Uterus (tissue), 4 donors: ENCODE measurements around the gene CACNA1C. TPM values are rescaled to one million over a fixed set of nuclear protein-coding genes. Genes with fewer than 3 reads are reported as not detected.

ENCODE experiments used
- DNase-seq, 2 donors: peaks; one replicate each; pipeline ENCODE4 v3.0.0-alpha.2; 2019 to 2020
- H3K27ac ChIP-seq, 2 donors: fragments of 200-600 bp; sonication (generic); 1 replicate in 1 of 2; 2 replicates in 1 of 2; pipeline ENCODE4 v1.5.1; 2016 to 2018
- H3K27me3 ChIP-seq, 2 donors: fragments of 200-600 bp; sonication (generic); one replicate each; pipeline ENCODE4 v1.5.1; 2018 to 2019; ENCODE audit warnings: control low read depth in 1 of 2
- H3K36me3 ChIP-seq, 2 donors: fragments of 200-600 bp; sonication (generic); one replicate each; pipeline ENCODE4 v1.5.1; 2019; ENCODE audit warnings: control low read depth in 1 of 2
- H3K4me1 ChIP-seq, 2 donors: fragments of 200-600 bp; sonication (generic); one replicate each; pipeline ENCODE4 v1.5.1; 2018 to 2019; ENCODE audit warnings: control low read depth in 1 of 2
- H3K4me3 ChIP-seq, 2 donors: fragments of 200-600 bp; sonication (generic); 1 replicate in 1 of 2; 2 replicates in 1 of 2; pipeline ENCODE4 v1.5.1; 2018 to 2019; ENCODE audit warnings: mild to moderate bottlenecking in 1 of 2
- H3K9me3 ChIP-seq, 2 donors: fragments of 200-600 bp; sonication (generic); one replicate each; pipeline ENCODE4 v1.5.1; 2019; ENCODE audit warnings: control low read depth in 1 of 2
- POLR2A ChIP-seq, 2 donors: fragments of 450-650 bp; IDR thresholded peaks; one replicate each; pipeline ENCODE4 v1.6.1; 2016; ENCODE audit warnings: antibody characterized with exemption in 2 of 2, mild to moderate bottlenecking in 1 of 2, moderate library complexity in 1 of 2
- intact Hi-C: fragments of 100-400 bp; cut with DNase I; formaldehyde crosslinking; loops from one replicate; pipeline ENCODE4 v1.15.1; 2023; ENCODE audit warnings: low total_unique reads
- total RNA-seq, 4 donors: library from RNA; depleted of rRNA in 3 of 4; stranded (reverse); fragments of >200 nt in 3 of 4; gene quantifications; one replicate each; pipeline versions ENCODE4 v1.1.0 to v1.2.4, GENCODE V29; 2014 to 2023
- TF ChIP-seq, protein P1 (sequence below), 4 experiments: fragments of 200-600 bp in 2 of 4; fragments of 450-650 bp in 2 of 4; sonication (generic) in 2 of 4; IDR thresholded peaks; one replicate each; pipeline ENCODE4 v1.5.1; 2016 to 2019; ENCODE audit warnings: antibody characterized with exemption in 4 of 4, mild to moderate bottlenecking in 2 of 4, moderate library complexity in 1 of 4
- donor health status: DM: yes; HTN: yes; CAD: no.

The CACNA1C gene
- total RNA-seq, 4 donors from 2014 or later, result 15.9 to 121 (median 32.1) TPM

DNA sequence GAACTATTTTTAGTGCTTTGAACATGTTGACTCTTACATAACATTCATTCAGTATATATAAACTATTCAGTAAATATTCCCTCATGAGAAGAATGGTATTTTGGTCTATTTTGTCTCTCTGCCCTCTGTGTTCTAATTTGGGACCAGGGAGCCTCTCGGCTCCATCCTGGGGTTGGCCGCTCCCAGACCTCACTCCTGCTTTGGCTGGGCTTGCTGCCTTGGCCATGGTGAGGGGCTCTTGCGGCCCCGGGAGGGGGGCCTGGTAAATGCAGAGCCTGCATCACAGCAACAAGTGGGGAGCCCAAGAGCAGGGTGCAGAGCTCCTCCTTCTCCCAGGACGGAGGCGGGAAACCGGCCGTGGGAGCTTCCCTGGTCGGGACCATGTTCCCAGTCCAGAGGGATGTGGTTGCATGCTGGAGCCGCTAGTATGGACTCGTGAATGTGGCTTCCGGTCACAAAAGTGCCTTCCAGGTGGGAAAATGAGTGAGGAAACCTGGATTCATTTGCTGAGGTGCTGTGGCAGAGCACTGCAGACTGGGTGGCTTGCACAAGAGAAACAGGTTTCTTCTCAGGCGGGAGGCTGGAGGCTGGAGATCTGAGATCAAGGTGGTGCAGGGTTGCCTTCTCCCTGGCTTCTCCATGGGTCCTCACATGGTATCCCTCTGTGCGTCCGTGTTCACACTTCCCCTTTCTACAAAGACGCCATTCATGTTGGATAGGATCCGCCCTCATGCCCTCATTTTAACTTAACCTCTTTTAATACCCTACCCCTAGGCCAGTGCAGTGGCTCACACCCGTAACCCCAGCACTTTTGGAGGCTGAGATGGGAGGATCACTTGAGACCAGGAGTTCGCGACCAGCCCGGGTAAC is 250.2 kb downstream of the CACNA1C start:
- TF ChIP-seq, protein P1, sequence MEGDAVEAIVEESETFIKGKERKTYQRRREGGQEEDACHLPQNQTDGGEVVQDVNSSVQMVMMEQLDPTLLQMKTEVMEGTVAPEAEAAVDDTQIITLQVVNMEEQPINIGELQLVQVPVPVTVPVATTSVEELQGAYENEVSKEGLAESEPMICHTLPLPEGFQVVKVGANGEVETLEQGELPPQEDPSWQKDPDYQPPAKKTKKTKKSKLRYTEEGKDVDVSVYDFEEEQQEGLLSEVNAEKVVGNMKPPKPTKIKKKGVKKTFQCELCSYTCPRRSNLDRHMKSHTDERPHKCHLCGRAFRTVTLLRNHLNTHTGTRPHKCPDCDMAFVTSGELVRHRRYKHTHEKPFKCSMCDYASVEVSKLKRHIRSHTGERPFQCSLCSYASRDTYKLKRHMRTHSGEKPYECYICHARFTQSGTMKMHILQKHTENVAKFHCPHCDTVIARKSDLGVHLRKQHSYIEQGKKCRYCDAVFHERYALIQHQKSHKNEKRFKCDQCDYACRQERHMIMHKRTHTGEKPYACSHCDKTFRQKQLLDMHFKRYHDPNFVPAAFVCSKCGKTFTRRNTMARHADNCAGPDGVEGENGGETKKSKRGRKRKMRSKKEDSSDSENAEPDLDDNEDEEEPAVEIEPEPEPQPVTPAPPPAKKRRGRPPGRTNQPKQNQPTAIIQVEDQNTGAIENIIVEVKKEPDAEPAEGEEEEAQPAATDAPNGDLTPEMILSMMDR (IDR thresholded peaks at IDR 0.05), result no peak
- TF ChIP-seq POLR2A (IDR thresholded peaks at IDR 0.05), result no peak
- intact Hi-C loops, result no loop called here
- Histone ChIP-seq H3K4me1 (no peaks in the 10 kb centered on the region), H3K9me3 (no peaks in the 10 kb centered on the region), H3K27ac (peak overlapping the region in 1 of 2 donors; percentile 5), H3K36me3 (no peaks in the 10 kb centered on the region), H3K4me3 (no peak overlapping the region), H3K27me3 (no peaks in the 10 kb centered on the region)
- DNase-seq, result no peak

DNA sequence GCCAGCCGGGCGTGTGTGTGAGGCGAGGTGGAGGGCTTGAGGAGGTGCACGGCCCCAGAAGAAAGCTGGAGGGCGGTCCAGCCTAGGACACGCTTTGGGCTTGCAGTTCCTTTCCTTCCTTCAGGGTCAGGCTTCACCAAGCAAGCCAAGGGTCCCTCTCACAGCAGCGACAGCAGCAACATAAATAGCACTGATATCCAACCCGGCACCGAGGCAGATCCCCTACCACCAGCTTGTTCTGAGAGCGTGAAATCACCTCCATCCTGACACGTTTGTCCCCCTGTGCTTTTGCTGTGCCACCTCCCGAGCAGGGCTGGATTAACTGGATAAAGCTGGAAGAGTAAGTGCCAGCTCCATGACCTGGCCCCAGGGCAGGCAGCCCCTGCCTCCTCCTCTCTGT is 251.4 kb downstream of the CACNA1C start:
- H3K27ac ChIP-seq, result no peak overlapping the region
- no peaks in the 10 kb centered on the region for H3K4me1 ChIP-seq

DNA sequence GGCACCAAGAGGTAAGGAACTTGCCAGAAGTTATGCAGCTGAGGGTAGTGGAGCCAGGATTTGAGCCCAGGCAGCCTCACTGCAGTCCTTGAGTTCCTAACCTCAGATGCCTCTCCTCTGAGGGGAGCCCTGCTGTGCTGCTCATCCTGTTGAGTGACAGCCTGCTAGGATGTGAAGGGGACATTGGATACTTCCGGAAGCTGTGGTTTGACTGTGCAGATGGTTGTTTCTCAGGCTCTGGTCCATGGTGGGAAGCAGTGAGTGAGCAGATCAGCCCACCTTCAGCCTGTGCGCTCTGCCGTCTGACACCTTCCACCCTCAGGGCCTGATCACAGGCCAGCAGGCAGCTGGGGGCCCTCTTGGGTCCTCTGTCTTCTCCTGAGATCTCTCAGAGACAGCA is 253.2 kb downstream of the CACNA1C start:
- no peak for DNase-seq
- Histone ChIP-seq H3K27ac (peak overlapping the region in 1 of 2 donors; percentile 25), H3K4me3 (no peak overlapping the region), H3K36me3 (no peaks in the 10 kb centered on the region), H3K9me3 (no peaks in the 10 kb centered on the region), H3K4me1 (peaks cover 0 to 7% of the 10 kb centered on the region in 2 donors), H3K27me3 (no peaks in the 10 kb centered on the region)
- TF ChIP-seq, protein P1 (IDR thresholded peaks at IDR 0.05), result no peak
- no peak for TF ChIP-seq POLR2A (IDR thresholded peaks at IDR 0.05)
- intact Hi-C loops, result no loop called here

More for the DNA sequence above, 251.4 kb downstream of the CACNA1C start:
- no peak for DNase-seq
- intact Hi-C loops, result no loop called here
- Histone ChIP-seq H3K9me3 (no peaks in the 10 kb centered on the region), H3K27me3 (no peaks in the 10 kb centered on the region), H3K4me3 (no peak overlapping the region), H3K36me3 (no peaks in the 10 kb centered on the region)
- no peak for TF ChIP-seq POLR2A (IDR thresholded peaks at IDR 0.05)
- TF ChIP-seq, protein P1 (IDR thresholded peaks at IDR 0.05), result no peak

DNA sequence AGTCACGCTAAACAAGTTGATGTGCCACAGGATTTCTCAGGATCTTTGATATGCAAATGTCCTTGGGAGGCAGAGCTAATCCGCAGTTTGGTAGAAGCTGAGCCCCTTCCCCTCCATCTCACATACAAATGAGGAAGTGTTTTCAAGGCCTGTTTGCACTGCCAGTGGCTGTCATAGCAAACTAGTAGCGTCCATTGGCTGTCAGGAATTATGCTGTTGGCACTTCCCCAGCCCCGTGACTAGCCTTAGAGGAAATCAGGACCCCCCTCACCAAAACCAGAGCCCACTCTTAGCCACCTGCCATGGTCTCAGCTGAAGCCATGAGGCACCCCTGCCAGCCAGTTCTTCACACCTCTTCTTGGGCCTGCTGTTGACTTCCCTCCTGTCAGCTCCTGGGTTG is 253.9 kb downstream of the CACNA1C start:
- intact Hi-C loops, result no loop called here
- DNase-seq, result no peak
- no peaks in the 10 kb centered on the region for H3K36me3 ChIP-seq
- H3K9me3 ChIP-seq, result no peaks in the 10 kb centered on the region
- no peaks in the 10 kb centered on the region for H3K27me3 ChIP-seq
- TF ChIP-seq, protein P1 (IDR thresholded peaks at IDR 0.05), result no peak
- no peak for TF ChIP-seq POLR2A (IDR thresholded peaks at IDR 0.05)
- peak overlapping the region in 1 of 2 donors; percentile 7 for H3K27ac ChIP-seq
- H3K4me3 ChIP-seq, result no peak overlapping the region
- H3K4me1 ChIP-seq, result peaks cover 0 to 8% of the 10 kb centered on the region in 2 donors

DNA sequence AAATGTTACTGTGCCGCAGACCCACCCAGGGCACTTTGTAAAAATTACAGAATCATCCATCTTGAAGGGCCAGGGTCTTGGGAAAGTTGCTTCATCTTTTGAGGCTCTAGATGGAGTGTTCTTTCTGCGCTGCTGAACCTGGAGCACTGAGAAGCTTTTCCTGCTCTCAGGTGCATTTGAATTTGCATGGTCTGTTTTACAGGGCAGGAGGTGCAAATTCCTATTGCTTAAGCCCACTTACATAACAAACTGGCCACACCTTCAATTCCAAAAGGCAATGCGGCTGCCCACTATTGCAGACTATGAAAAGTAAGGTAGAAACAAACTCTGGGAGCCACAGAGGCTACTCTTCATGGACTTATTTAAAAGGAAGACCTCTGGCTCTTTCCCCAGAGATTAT is 254.8 kb downstream of the CACNA1C start:
- Histone ChIP-seq H3K27ac (no peak overlapping the region), H3K4me3 (no peak overlapping the region), H3K9me3 (no peaks in the 10 kb centered on the region), H3K4me1 (peaks cover 0 to 8% of the 10 kb centered on the region in 2 donors), H3K27me3 (no peaks in the 10 kb centered on the region), H3K36me3 (no peaks in the 10 kb centered on the region)
- DNase-seq, result no peak
- intact Hi-C loops, result no loop called here
- TF ChIP-seq, protein P1 (IDR thresholded peaks at IDR 0.05), result no peak
- no peak for TF ChIP-seq POLR2A (IDR thresholded peaks at IDR 0.05)
